Fibroblast of lung (primary cell): ENCODE measurements around the gene B3GAT3. TPM values are rescaled to one million over a fixed set of nuclear protein-coding genes. Genes with fewer than 3 reads are reported as not detected.

Experiments used
- DNase-seq, 2 donors: peaks; one replicate each; pipeline versions ENCODE4 v3.0.0 to v3.0.0-alpha.2; 2010; ENCODE audit warnings: low read depth in 2 of 2
- H2AFZ ChIP-seq: 2 replicates; pipeline ENCODE4 v1.5.1; 2012; ENCODE audit warnings: low read length, control low read depth, inconsistent platforms
- H3K27ac ChIP-seq: 2 replicates; pipeline ENCODE4 v1.5.1; 2011; ENCODE audit warnings: low read length, control low read depth; ENCODE audit not compliant: insufficient read depth
- H3K27me3 ChIP-seq: 2 replicates; pipeline ENCODE4 v1.5.1; 2011; ENCODE audit warnings: mild to moderate bottlenecking, low read length; ENCODE audit not compliant: control insufficient read depth, insufficient read depth
- H3K36me3 ChIP-seq: 2 replicates; pipeline ENCODE4 v1.5.1; 2011; ENCODE audit warnings: low read length; ENCODE audit not compliant: control insufficient read depth, insufficient read depth
- H3K4me1 ChIP-seq: 2 replicates; pipeline ENCODE4 v1.5.1; 2011; ENCODE audit warnings: low read length; ENCODE audit not compliant: control insufficient read depth, insufficient read depth; ENCODE audit errors: extremely low read depth
- H3K4me2 ChIP-seq: 2 replicates; pipeline ENCODE4 v1.5.1; 2011; ENCODE audit warnings: low read length, control low read depth; ENCODE audit not compliant: insufficient read depth; ENCODE audit errors: extremely low read depth
- H3K4me3 ChIP-seq, 4 experiments: fragments of 200-600 bp in 1 of 4; sonication (generic) in 1 of 4; replicated peaks in 1 of 4; 2 replicates each; pipeline ENCODE4 v1.5.1; 2011 to 2016; ENCODE audit warnings: low read length in 4 of 4, low read depth in 3 of 4, mild to moderate bottlenecking in 3 of 4, control low read depth in 2 of 4, inconsistent platforms in 1 of 4, mixed read lengths in 1 of 4; ENCODE audit not compliant: insufficient read depth in 1 of 4; ENCODE audit errors: control extremely low read depth in 1 of 4
- H3K79me2 ChIP-seq: 2 replicates; pipeline ENCODE4 v1.5.1; 2012; ENCODE audit warnings: mild to moderate bottlenecking, low read length, inconsistent platforms; ENCODE audit not compliant: control insufficient read depth, insufficient read depth
- H3K9ac ChIP-seq: 2 replicates; pipeline ENCODE4 v1.5.1; 2011; ENCODE audit warnings: mild to moderate bottlenecking, low read length, control low read depth; ENCODE audit not compliant: insufficient read depth
- H3K9me3 ChIP-seq: 2 replicates; pipeline ENCODE4 v1.5.1; 2012; ENCODE audit warnings: low read depth, low read length; ENCODE audit not compliant: control insufficient read depth, insufficient read depth
- H4K20me1 ChIP-seq: 2 replicates; pipeline ENCODE4 v1.5.1; 2011; ENCODE audit warnings: low read length; ENCODE audit not compliant: control insufficient read depth, insufficient read depth; ENCODE audit errors: extremely low read depth
- EZH2 ChIP-seq: IDR thresholded peaks from 2 replicates; pipeline ENCODE4 v1.5.1; 2012; ENCODE audit warnings: low read length, control low read depth, mild to moderate bottlenecking; ENCODE audit errors: missing control alignments
- polyA plus RNA-seq, 2 donors: library from polyadenylated mRNA; depleted of rRNA in 1 of 2; stranded (reverse) in 1 of 2; unstranded in 1 of 2; fragments of >200 nt; gene quantifications; 2 replicates each; pipeline ENCODE4 v1.2.1, GENCODE V29; 2011 to 2012; ENCODE audit warnings: missing spikeins in 1 of 2
- total RNA-seq: library from RNA; depleted of rRNA; stranded (reverse); fragments of >200 nt; gene quantifications from 2 replicates; pipeline ENCODE4 v1.2.1, GENCODE V29; 2014
- TF ChIP-seq, protein P1 (sequence below), 2 donors: IDR thresholded peaks in 1 of 2; conservative IDR thresholded peaks in 1 of 2; 1 replicate in 1 of 2; 2 replicates in 1 of 2; pipeline ENCODE4 v1.5.1; 2011 to 2012; ENCODE audit warnings: low read length in 2 of 2, control low read depth in 1 of 2, inconsistent platforms in 1 of 2, low read depth in 1 of 2, mild to moderate bottlenecking in 1 of 2

The B3GAT3 gene
- total and polyA plus RNA-seq, 2 donors (not counting 1 experiment from before 2014, with no cell fraction given), result 17.6 to 29.1 TPM

GRCh38 chr11:62604460-62605120 is 17.2 kb downstream of the B3GAT3 start:
- Histone ChIP-seq H2AFZ (no peak overlapping the region), H3K4me3 (no peak overlapping the region), H4K20me1 (no peaks in the 10 kb centered on the region), H3K4me1 (peaks cover 6% of the 10 kb centered on the region), H3K9me3 (no peaks in the 10 kb centered on the region), H3K79me2 (peaks cover 19% of the 10 kb centered on the region), H3K9ac (no peak overlapping the region), H3K27me3 (no peaks in the 10 kb centered on the region), H3K27ac (no peak overlapping the region), H3K4me2 (no peak overlapping the region), H3K36me3 (peaks cover 9% of the 10 kb centered on the region)
- TF ChIP-seq, protein P1, sequence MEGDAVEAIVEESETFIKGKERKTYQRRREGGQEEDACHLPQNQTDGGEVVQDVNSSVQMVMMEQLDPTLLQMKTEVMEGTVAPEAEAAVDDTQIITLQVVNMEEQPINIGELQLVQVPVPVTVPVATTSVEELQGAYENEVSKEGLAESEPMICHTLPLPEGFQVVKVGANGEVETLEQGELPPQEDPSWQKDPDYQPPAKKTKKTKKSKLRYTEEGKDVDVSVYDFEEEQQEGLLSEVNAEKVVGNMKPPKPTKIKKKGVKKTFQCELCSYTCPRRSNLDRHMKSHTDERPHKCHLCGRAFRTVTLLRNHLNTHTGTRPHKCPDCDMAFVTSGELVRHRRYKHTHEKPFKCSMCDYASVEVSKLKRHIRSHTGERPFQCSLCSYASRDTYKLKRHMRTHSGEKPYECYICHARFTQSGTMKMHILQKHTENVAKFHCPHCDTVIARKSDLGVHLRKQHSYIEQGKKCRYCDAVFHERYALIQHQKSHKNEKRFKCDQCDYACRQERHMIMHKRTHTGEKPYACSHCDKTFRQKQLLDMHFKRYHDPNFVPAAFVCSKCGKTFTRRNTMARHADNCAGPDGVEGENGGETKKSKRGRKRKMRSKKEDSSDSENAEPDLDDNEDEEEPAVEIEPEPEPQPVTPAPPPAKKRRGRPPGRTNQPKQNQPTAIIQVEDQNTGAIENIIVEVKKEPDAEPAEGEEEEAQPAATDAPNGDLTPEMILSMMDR (conservative IDR thresholded peaks at IDR 0.05 in 1 of 2, IDR thresholded peaks at IDR 0.05 in 1 of 2; ENCODE audit: low read depth in 1 of 2, low read length in 2 of 2), result no peak
- TF ChIP-seq EZH2, result no peak
- no peak for DNase-seq

DNA sequence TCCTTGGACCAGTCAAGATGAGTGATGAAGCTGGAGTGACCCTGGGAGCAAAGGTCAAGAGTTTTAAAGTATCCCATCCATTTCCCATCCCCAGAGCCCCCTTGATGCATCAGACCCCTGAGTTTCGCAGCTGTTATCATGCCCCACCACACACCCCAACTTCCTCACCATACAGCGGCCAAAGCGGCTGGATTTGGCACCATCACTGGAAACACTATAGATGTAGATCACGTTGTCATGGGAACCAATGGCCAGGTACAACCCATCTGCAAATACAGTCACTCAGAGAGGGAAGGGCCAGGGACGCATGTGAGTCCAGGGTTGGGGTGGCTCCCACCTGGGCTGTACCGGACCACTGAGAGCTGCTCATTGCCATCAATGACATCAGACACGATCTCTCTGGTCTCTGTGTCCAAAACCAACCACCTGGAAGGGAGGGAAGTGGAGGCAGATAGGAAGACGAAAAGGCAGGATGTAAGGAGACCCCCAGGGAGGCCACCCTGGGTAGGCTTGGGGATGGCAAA is 17.9 kb downstream of the B3GAT3 start:
- Histone ChIP-seq H3K4me1 (peaks cover 6% of the 10 kb centered on the region), H3K36me3 (peaks cover 9% of the 10 kb centered on the region), H3K4me2 (no peak overlapping the region), H3K9me3 (no peaks in the 10 kb centered on the region), H2AFZ (no peak overlapping the region), H3K27ac (no peak overlapping the region), H3K27me3 (no peaks in the 10 kb centered on the region), H3K79me2 (peaks cover 22% of the 10 kb centered on the region), H3K4me3 (no peak overlapping the region), H3K9ac (no peak overlapping the region), H4K20me1 (no peaks in the 10 kb centered on the region)
- DNase-seq, result no peak
- TF ChIP-seq, protein P1 (conservative IDR thresholded peaks at IDR 0.05 in 1 of 2, IDR thresholded peaks at IDR 0.05 in 1 of 2; ENCODE audit: low read depth in 1 of 2, low read length in 2 of 2), result no peak
- no peak for TF ChIP-seq EZH2

DNA sequence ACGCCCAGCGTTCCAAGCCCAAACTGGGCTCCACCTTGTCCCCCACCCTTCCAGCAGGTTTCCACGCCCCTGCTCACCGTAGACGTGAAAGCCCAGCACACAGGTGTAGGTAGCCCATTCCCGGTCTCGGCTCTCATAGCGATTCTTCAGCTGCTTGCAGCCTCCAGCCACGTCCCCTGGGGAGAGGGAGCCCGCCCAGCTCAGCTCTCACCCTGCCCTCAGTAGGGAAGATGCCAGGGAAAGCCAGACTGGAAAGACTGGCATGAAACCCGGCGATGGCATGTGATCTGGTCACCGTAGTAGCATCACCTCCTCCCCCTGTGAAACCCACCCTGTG is 18.7 kb downstream of the B3GAT3 start:
- Histone ChIP-seq H3K4me2 (peak overlapping the region; percentile 48), H3K36me3 (peaks cover 7% of the 10 kb centered on the region), H3K9ac (no peak overlapping the region), H3K9me3 (no peaks in the 10 kb centered on the region), H3K4me1 (peaks cover 6% of the 10 kb centered on the region), H3K4me3 (peak overlapping the region in 2 of 4 experiments; percentile 27 to 77), H2AFZ (no peak overlapping the region), H3K79me2 (peaks cover 30% of the 10 kb centered on the region), H4K20me1 (no peaks in the 10 kb centered on the region), H3K27ac (no peak overlapping the region), H3K27me3 (no peaks in the 10 kb centered on the region)
- no peak for DNase-seq
- TF ChIP-seq, protein P1 (conservative IDR thresholded peaks at IDR 0.05 in 1 of 2, IDR thresholded peaks at IDR 0.05 in 1 of 2; ENCODE audit: low read depth in 1 of 2, low read length in 2 of 2), result no peak
- TF ChIP-seq EZH2, result no peak
